ENCODE data around the gene LMTK2.

DNA sequence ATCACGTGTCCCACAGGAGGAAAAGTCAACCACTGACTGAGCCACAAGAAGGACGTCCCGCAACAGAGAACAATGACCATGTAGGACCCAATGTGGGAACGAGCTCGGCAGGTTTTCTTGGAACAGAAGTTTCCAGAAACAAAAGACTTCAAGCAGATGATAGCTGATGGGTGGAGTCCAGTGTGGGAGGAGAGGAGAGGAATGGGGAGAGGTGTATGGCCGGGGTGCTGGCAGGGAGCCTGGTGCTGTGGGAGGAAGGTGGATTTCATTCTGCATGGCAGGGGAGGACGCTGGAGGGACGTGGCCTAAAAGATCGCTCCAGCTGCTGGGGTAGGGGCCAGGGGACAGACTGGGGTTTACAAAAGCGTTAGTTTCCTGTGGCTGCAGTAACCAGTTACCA, 48.5 kb upstream of the LMTK2 start:
- TF ChIP-seq CTCF (conservative IDR thresholded peaks at IDR 0.05) (no peak), EZH2 (IDR thresholded peaks at IDR 0.05; ENCODE audit: low read depth) (no peak)

Data from PC-9 (cell line).